Measurements from ENCODE around the gene TMEM161B.
A peak's percentile ranks its signal among the peaks of the same experiment; 100 is the strongest.
"Not testable (repeated sequence)": the region's sequence is repeated elsewhere in the genome, so short reads cannot be mapped to it uniquely, and the experiment has no call there.

The TMEM161B gene

DNA sequence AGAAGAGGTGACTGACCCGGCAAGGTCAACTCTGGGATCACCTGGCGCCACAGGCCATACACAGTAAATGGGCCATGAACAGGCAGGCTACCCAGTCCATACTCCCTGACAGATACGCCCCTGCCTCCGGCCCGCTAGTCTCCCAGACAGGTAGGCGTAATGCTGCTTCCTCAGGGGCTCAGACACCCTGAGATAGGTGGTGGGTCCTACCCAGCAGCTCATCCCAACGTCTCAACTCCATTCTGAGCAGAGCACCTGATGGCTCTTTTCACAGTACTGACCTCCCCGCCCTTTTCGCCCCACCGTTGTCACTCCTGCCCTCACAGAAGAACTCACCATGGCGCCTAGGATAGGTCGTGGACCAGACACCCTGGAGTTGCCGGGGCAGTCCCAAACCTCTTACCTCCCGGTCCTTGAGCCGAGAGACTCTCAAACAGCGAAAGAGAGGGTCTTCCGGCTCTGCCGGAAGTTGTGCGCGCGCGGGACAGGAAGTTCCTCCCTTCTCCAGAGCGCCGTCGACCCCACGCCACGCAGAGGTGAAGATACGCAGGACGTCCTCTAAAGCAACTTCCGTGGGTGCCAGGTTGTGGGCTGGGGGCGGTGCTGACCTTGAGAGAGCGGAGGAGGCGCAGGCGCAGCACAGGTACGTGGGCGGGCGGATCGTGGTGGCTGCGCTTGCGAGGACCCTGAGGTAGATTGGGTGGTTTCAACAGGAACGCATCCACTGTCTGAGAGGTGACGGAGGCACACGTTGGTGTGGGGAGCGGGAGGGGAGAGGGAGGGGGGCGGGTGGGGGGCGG lies at the start of gene TMEM161B:
Gene TMEM161B (minus strand): TSS at position 461 of the 800 bp plus-strand sequence. CDS start 122 bp downstream, at position 339.
- DNase-seq (ENCODE audit: low read depth in 2 of 2), result peak; percentile 86 to 88

DNA sequence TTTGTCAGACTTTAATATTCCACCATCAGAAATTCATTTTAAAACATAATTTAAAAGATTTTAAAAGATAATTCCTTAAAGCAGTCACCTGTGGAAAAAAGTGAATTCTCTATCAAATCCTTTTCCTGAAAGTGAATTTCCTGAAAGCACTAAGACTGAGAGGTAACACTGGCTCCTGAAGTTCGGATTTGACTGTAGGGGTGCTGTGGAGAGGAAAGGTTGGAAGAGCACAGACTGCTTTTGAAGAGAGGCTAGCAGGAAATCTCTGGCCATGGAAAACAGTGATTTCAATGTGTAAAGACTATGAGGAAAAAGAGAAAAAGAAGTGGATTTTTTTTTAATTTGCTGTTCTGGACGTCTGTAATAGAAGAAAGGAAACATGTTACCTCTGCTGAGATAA lies 35.7 kb upstream of the TMEM161B start:
- DNase-seq (ENCODE audit: low read depth in 2 of 2), result no peak

DNA sequence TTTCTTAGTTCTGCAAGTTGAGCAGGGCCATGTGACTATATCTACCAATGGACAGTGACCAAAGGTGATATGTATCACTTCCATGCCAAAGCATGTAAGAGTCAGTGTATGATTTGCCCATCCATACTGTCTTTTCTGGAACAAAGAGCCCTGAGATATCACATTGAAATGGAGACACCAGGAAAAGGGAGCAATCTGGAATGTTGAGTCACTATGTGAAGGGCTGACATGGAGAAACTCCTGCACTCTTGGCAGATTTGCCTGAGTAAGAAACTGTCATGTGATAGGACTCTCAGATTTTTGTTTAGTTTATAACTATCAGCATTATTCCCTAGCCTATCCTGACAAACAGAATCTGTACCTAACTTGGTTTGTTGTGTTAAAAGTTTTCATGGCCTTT lies 29.8 kb upstream of the TMEM161B start:
- DNase-seq (ENCODE audit: low read depth in 2 of 2), result no peak

DNA sequence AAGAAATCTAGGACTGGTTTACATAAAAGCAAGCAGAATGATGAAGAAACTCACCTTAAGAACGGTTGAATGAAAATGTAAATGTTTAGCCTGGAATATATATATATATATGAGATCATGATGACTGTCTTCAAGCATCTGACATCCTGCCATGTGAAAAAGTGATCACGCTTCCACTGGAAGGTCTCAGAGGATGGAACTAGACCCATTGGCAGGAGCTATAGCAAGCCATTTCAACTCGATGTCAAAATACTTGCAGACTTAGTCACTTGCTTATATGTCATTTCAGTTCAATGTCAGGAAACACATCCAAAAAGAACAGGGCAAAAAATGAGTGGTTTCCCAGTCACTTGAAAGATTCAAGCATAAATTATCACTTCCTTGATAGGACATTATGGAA lies 22.2 kb upstream of the TMEM161B start:
- DNase-seq (ENCODE audit: low read depth in 2 of 2), result no peak

DNA sequence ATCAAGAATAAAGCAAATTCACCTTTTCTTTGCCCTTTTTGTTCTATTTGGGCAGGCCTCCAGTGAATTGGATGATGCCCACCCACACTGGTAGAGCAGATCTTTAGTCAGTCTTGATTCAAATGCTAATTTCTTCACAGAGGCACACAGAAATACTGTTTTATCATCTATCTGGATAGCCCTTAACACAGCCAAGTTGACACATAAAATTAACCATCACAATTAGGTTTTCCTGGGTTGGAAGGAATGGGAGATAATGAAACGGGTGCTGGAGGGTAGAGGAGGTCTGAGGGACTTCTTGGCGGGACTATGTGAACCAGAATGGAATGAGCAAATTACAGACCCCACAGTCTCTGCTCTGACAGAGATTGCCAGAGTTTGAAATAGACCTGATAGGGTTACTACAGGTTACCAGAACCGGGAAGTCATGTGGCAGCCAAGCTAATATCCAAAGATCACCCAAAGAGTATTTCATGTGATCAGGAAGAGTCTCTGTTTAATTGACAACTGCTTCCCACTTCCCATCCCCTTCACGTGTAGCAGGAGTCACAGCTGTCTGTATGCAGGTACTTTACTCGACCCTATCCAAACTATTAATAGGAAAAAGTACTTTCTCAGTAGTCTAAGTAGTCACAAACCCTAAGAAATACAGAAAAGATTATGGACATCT lies 20.0 kb upstream of the TMEM161B start:
- DNase-seq (ENCODE audit: low read depth in 2 of 2), result no peak

DNA sequence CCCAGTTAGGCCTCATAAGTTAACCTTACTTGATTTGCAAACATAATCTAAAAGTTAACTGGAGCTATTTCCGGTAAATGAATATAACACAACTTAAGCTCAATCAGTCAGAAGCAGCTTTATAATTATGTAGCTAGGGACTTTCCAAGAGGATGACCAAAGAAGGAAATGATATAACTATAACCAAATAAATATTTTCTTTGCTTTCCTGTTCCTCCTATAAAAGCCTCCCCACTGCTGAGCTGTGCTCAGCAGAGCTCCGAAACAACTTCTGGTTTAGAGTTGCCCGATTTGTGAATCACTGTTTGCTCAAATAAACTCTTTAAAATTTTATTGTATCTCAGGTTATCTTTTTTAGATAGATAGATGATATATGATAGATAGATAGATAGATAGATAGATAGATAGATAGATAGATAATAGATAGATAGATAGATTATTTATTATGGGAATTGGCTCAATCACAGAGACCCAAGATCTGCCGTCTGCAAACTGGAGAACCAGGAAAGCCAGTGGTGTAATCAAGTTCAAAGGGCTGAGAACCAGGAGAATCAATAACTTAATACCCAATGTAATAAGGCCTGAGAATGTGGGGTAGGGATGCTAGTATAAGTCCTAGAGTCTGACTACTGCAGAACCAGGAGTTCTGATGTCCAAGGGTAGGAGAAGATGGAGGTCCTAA lies 19.3 kb upstream of the TMEM161B start:
- no peak for DNase-seq (ENCODE audit: low read depth in 2 of 2)

DNA sequence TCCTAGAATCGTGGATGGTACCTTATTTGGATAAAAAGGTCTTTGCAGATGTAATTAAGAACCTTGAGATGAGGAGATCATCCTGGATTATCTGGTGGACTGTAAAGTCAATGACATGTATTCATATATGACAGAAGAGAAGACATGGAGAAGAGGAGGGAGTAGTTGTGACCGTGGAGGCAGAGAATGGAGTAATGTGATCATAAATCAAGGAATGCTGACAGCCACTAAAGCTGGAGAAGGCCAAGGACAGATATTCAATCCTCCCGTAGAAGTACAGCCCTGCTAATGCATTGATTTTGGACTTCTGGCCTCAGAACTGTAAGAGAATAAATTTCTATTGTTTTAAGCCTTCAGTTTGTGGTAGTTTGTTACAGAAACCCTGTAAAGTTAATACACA lies 18.7 kb upstream of the TMEM161B start:
- no peak for DNase-seq (ENCODE audit: low read depth in 2 of 2)

DNA sequence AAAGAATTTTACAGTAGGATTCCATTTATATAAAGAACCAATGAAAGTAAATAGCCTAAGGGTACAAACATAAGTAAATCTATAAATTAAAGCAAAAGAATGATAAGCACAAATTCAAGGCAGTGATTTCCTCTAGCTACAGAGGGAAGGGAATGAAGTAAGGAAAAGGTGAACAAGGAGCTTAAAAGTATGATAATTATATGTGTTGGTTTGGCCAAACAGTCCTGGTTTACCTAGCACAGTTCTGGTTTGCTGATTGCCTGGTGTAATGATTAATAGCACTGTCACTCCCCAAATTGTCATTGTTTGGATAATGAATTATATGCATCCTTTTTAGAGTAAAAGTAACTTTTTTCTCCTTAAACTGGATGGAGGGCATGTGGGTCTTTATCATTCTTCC lies 15.0 kb upstream of the TMEM161B start:
- no peak for DNase-seq (ENCODE audit: low read depth in 2 of 2)

DNA sequence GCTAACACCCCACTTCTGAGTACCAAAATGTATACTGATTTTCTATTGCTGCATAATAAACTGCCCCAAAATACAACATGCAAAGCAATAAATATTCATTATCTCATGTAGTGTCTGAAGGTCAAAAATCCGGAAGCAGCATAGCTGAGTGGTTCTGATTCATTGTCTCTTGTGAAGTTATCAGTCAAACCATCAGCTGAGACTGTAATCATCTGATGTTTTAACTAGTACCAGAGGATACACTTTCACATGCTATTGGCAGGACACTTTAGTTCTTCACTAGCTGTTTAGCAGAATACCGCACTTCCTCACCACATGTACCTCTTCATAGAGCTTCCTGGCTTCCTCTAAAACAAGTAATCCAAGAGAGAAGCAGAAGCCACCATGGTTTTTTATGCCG lies 12.7 kb upstream of the TMEM161B start:
- no peak for DNase-seq (ENCODE audit: low read depth in 2 of 2)

DNA sequence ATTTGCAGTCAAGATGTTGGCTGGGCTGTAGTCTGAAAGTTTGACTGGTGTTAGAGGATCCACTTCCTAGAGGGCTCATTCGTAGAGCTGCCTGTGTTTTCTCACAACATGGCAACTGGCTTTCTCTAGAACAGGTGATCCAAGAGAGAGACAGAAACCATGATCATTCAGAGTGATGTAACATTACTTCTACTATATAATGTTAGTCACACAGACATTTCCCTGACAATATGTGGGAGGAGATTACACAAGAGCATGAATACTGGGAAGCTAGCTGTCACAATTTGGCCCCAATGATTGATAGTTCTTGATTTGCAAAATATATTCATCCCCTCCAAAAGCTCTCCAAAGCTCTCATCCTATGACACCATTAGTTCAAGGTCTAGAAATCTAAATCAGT lies 10.9 kb upstream of the TMEM161B start:
- no peak for DNase-seq (ENCODE audit: low read depth in 2 of 2)

DNA sequence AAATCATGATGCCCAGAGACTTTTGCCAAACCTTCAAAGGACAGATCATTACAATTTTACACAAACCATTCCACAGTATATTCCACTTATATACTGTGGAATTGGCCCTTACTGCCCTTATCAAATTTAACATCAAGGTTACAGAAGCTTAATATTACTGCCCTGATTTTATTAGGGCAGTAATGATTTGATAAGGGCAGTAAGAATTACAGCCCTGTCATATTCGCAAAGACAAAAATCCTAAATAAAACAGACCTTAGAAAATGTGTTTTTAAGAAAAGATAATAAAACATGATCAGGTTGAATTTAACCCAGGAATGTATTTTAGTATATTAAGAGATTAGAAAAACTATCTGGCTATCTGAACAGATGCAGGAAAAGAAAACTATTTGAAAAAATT lies 7.7 kb upstream of the TMEM161B start:
- DNase-seq (ENCODE audit: low read depth in 2 of 2), result no peak

DNA sequence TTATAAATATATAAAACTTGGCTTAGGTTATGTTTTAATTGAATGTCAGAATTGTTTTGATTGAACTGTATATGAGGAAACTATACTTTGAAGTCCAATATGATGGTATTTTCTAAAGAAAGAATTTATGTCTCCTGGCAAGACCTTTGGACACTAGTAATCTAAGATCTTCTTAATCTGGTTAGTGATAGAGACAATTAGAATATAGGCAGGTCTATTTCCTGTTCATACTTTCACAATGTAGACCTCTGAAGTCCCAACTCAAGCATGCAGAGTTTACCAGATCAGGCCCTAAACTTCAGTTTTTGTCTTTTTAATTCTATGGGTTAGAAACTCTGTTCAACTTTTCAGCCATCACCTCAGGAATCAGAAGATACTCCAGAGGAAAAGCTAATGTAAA lies 6.9 kb upstream of the TMEM161B start:
- DNase-seq (ENCODE audit: low read depth in 2 of 2), result no peak

DNA sequence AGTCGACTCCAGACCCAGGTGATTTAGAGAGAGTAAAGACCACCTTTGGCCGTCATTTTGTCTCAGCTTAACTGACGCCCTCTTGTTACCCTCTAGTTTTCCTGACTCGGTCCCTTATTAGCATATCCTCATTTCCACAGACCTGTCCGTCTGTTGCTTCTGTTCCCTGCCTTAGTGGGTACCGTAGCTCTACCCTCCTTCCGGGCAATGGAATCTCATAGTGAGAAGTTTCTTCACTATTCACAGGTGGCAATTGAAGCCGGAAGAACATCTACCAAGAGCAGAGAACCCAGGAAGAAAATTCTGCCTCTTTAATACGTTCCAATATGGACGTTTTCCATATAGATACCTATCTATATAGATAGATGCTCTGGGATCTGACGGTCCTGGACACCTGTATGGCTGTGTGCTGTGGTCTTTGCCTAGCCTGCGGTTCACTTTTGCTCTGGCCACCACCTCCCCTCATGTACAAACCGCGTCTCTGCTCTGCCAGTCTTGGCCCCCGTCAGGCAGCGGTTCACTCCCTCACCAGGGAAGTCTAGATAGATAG lies 652 bp upstream of the TMEM161B start:
- no peak for DNase-seq (ENCODE audit: low read depth in 2 of 2)

DNA sequence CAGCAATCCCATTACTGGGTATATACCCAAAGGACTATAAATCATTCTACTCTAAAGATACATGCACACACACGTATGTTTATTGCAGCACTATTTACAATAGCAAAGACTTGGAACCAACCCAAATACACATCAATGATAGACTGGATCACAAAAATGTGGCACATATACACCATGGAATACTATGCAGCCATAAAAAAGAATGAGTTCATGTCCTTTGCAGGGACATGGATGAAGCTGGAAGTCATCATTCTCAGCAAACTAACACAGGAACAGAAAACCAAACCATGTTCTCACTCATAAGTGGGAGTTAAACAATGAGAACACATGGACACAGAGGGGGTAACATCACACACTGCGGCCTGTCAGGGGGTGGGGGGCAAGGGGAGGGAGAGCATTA lies 4.1 kb downstream of the TMEM161B start:
- not testable (repeated sequence) for DNase-seq (ENCODE audit: low read depth in 2 of 2)

DNA sequence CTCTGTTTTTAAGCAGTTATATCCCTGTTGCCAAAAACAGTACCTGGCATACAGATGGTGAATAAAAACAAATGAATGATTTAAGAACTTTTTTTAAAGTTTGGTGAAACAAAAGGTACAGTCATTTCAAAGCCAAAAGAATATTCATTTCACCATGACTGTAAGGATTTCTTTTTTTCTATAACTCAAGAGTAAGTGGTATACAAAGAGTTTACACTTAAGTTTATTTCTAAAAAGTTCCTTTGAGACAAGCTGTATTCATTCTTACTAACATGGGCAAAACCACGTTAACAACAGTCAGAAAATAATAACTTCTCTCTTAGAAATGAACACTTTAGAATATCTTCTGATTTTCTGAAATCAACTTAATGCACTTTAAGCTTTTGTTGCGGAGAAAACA lies 5.3 kb downstream of the TMEM161B start:
- no peak for DNase-seq (ENCODE audit: low read depth in 2 of 2)

DNA sequence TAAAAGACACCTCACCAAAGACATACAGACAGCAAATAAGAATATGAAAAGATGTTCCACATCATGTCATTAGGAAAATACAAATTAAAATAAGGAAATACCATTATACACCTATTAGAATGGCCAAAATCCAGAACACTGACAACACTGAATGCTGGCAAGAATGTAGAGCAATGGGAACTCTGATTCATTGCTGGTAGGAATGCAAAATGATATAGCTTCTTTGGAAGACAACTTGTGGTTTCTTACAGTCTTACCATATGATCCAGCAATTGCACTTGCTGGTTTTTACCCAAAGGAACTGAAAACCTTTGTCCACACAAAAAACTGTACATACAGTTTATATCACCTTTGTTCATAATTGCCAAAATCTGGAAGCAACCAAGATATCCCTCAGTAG lies 6.5 kb downstream of the TMEM161B start:
- no peak for DNase-seq (ENCODE audit: low read depth in 2 of 2)

DNA sequence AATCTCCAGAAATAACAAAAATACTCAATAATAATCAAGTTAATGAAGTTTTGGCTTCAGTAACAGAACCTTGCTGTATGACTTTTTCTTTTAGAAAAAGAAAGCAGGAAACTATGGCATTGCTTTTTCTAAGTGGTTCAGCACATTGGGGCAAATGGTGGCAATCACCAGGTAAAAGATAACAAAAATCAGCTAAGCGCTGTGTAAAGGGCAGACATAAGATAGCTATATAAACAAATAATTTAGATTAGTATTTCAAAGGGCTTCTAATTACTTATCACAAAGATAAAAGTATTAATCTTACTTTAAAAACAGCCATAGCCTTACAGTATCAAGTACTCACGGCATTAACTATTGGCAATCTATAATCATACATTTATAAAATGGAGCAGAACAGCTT lies 10.0 kb downstream of the TMEM161B start:
- no peak for DNase-seq (ENCODE audit: low read depth in 2 of 2)

DNA sequence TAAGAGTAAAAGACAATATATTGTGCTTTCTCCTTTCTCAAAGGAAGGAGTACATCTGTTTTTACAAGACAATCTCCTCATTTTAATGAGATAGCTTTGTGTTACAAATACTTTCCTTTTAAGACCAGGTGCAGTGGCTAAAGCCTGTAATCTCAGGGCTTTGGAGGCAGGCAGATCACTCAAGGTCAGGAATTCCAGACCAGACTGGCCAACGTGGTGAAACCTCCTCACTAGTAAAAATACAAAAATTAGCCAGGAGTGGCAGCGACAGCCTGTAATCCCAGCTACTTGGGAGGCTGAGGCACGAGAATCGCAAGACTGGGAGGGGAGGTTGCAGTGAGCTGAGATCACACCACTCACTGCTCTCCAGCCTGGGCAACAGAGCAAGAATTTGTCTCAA lies 11.8 kb downstream of the TMEM161B start:
- DNase-seq (ENCODE audit: low read depth in 2 of 2), result no peak

DNA sequence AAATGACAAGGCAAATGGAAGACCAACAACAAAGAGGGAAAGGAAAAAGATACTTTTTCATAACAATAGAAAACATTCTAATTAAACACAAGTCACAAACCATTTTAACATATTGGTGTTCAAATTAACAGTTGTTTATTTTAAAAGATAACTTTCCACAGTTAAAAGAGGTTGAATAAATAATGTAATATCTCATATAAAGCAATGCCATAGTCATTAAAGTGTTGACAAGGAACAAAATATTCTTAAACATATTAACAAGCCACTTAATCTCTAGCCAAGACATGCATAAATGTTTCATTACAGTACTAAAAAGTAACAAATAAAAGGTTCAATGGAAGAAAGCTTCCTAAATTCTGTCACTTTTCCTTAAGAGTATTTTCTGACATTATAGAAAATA lies 12.6 kb downstream of the TMEM161B start:
- no peak for DNase-seq (ENCODE audit: low read depth in 2 of 2)

DNA sequence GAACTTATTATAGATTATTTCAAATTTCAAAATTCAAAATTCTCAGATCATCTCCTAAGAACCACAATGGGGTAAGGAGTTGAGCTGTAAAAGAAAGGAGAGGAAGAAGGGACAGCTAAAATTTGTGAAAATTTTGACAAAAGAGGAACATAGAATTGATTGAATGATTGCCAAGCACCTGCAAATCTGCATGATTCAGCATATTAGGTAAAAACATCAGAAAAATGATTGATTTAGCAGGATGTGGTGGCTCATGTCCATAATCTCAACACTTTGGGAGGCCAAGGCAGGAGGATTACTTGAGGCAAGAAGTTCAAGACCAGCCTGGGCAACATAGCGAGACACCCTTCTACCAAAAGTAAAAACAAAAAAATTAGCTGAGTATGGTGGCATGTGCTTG lies 14.3 kb downstream of the TMEM161B start:
- DNase-seq (ENCODE audit: low read depth in 2 of 2), result no peak

DNA sequence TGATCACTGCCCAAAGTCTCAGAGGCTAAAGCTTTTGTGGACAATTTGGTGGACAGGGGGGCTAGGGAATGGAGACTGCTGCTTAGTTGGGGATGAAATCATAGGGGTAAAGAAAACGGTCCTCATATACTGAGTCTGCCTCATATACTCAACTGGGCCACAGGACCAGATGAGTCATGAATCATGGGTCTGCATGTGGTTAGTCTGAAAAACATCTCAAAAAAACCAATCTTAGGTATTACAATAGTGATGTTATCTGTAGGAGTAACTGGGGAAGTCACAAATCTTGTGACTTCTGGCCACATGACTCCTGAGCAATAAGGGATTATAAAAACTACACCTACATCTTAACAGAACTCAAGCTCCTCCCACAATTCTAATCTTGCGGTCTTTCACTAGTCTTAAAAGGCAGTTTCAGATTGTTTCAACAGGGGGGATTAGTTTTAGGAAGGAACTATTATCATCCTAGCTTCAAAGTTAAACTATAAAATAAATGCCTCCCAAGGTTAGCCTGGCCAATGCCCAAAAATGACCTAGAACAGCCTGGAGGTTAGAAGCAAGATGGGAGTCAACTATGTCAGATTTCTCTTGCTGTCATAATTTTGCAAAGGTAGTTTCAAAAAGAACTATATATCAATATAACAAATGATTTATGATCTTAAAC lies 17.5 kb downstream of the TMEM161B start:
- DNase-seq (ENCODE audit: low read depth in 2 of 2), result no peak

DNA sequence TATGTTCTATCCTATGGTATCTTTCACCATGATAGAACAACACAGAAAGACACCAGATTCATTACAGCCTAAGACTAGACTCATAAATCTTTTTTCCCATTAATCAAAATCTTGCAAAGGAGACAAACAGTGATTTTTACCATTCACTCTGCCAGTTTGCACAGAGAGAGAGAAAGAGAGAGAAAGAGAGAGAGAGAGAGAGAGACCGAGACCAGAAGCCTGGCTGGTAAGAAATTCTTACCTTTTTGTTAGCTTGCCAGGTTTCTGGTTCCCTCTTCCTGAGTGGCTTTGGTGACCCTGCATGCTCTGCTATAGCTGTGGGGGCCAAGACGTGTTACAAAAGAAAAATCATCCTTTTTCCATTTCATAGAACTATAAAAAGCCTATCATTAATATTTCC lies 18.6 kb downstream of the TMEM161B start:
- no peak for DNase-seq (ENCODE audit: low read depth in 2 of 2)

Measured in stimulated activated CD4-positive, alpha-beta T cell treated with anti-CD3 and anti-CD28 coated beads, Interleukin-12 subunit alpha, Interleukin-12 subunit beta, amount 100 ng/mL, for 24 hours (primary cell).